ENCODE results near the gene REXO2. TPM values are rescaled to one million over a fixed set of nuclear protein-coding genes. Genes with fewer than 3 reads are reported as not detected.

Gene REXO2
- total RNA-seq (2014; rRNA removed; shearing (Covaris generic)) = 76.0 and 81.3 TPM in 2 replicates

DNA sequence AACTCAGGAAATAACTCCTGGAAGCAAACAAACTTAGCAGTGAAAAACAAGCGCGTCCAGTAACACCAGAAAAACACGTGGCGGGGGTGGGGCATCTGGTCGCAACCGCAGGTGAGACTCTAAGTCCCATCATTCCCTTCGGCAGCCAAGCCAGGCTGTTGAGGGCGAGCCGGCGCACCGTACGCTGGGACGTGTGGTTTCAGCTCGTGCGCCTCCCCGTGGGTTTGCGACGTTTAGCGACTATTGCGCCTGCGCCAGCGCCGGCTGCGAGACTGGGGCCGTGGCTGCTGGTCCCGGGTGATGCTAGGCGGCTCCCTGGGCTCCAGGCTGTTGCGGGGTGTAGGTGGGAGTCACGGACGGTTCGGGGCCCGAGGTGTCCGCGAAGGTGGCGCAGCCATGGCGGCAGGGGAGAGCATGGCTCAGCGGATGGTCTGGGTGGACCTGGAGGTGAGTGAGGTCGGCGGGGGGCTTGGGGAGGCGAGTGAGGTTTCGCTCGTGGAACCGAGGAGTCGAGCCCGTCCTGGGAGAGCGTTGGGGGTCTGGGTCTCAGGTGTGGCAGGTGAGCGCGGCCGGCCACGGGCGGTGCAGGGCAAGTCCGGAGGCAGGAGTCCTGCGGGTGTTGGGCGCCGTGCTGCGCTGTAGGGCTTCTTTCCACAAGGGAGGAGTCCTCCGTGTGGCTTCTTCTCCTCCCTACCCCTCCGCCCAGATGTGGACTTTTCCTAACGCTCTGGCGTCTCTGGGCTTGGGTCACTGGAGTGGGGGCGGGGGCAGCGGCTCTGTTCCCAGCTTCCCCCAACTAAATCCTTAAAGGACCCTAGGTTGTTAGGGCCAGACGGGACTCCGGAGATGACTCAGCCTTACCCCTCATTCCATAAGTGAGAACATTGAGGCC is at the start of gene REXO2:
Gene REXO2, plus strand, starts transcription at position 239 of the 892 bp plus-strand sequence. Its CDS starts 62 bp downstream, at position 301.
- H3K36me3 ChIP-seq = peaks cover 3% of the 10 kb centered on the region; the same call in 1 of the 2 replicates
- H3K27ac ChIP-seq = peak within 1 kb of the TSS; percentile 74
- peak; percentile 89 to 90 for DNase-seq
- H3K9me3 ChIP-seq (replicated peaks) = no peaks in the 10 kb centered on the region
- H3K27me3 ChIP-seq = no peaks in the 10 kb centered on the region
- peak within 1 kb of the TSS; percentile 97 for H3K4me3 ChIP-seq
- peaks cover 6% of the 10 kb centered on the region for H3K4me1 ChIP-seq

GRCh38 chr11:114392735-114393667 is 46.3 kb upstream of the REXO2 start:
- DNase-seq = no peak
- no peak overlapping the region for H3K4me3 ChIP-seq
- H3K27ac ChIP-seq = no peak overlapping the region
- H3K9me3 ChIP-seq (replicated peaks) = no peaks in the 10 kb centered on the region
- H3K27me3 ChIP-seq = no peaks in the 10 kb centered on the region
- H3K36me3 ChIP-seq = no peaks in the 10 kb centered on the region
- no peaks in the 10 kb centered on the region for H3K4me1 ChIP-seq

- Histone ChIP-seq H3K4me3 (no peak overlapping the region), H3K36me3 (no peaks in the 10 kb centered on the region), H3K27ac (no peak overlapping the region), H3K27me3 (no peaks in the 10 kb centered on the region), H3K9me3 (replicated peaks) (no peaks in the 10 kb centered on the region), H3K4me1 (no peaks in the 10 kb centered on the region)
- peak in 1 of 2 experiments; percentile 1 for DNase-seq
Measured at GRCh38 chr11:114395736-114396135, 43.5 kb upstream of the REXO2 start.

DNA sequence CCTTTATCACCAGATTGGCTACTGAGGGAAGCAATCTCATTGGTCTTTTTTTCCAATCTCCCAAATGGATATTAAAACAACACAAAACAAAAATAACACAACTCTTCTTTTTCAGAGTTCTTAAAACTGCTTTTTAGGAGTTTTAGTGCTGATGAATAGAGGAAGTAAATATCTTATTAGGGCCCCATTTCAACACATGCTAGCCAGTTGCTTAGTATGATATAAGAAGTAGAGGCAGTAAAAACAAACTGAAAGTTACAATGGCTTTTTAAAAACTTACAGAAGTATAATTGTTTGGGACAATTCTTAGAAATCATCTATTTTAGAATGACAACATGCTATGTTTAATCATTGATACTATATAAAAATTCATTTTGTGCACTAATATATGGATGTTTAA is 42.4 kb upstream of the REXO2 start:
- H3K27ac ChIP-seq = no peak overlapping the region
- no peak for DNase-seq
- H3K27me3 ChIP-seq = no peaks in the 10 kb centered on the region
- no peaks in the 10 kb centered on the region for H3K4me1 ChIP-seq
- no peaks in the 10 kb centered on the region; the same call in 1 of the 2 replicates for H3K36me3 ChIP-seq
- no peaks in the 10 kb centered on the region for H3K9me3 ChIP-seq (replicated peaks)
- H3K4me3 ChIP-seq = no peak overlapping the region

DNA sequence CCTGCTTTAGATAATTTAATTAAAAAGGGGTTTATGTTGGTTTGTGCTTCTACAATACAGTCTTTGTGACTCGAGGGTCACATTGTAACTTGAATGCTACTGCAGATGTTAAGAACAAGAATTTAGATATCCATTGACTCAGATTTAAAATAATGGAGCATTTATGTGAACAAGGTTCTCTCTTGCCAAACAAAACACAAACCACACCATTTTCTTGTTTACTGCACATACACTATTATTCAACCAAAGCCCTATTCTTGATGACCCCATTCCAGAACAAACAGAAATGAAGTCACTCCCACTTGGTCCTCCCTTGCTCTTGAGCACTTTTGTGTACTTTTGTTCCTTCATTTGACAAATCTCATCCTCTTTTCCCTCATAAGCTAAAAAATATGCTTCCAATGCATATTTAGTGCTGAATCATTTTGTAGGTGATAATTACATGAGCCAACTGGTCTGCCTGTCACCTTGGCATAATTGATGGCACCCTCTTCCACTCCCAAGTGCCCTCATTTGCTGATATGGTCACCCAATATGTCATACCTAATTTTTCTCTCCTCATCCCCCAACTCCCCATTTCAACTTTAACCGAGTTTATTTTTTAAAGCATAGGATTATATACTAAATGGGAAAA is 41.8 kb upstream of the REXO2 start:
- H3K4me3 ChIP-seq = no peak overlapping the region
- no peaks in the 10 kb centered on the region for H3K9me3 ChIP-seq (replicated peaks)
- H3K27me3 ChIP-seq = no peaks in the 10 kb centered on the region
- H3K36me3 ChIP-seq = peaks cover under 1% of the 10 kb centered on the region; the same call in 1 of the 2 replicates
- no peak for DNase-seq
- no peak overlapping the region for H3K27ac ChIP-seq
- no peaks in the 10 kb centered on the region for H3K4me1 ChIP-seq

DNA sequence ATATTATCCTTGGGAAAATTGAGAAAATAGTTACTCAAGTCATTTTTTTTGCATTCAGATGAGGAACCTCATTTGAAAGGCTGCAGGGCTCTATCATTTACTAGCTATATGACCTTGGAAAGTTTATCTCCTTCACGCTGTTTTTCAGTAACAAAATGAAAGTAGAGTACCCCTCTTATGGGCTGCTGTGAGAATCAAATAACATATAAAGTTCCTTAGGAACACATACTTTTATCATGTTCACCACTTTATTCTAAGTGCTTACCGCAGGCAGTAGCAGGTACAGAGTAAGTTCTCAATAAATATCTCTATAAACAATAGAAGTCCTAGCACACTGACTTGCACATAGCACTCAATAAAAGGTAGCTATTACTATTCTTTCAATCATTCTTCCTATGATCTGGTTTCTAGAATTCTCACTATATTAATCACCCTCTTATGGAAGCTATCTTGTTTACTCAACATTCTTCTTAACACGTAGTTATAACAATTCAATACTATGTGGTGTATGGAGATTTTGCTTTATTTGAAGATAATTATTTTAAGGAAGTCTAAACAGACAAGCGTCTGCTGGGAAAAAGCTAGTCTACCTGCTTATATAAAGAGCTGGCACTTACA is 40.9 kb upstream of the REXO2 start:
- H3K9me3 ChIP-seq (replicated peaks) = no peaks in the 10 kb centered on the region
- no peak for DNase-seq
- H3K4me3 ChIP-seq = no peak overlapping the region
- H3K27ac ChIP-seq = no peak overlapping the region
- H3K36me3 ChIP-seq = peaks cover 3% of the 10 kb centered on the region; the same call in 1 of the 2 replicates
- H3K4me1 ChIP-seq = no peaks in the 10 kb centered on the region
- no peaks in the 10 kb centered on the region for H3K27me3 ChIP-seq

GRCh38 chr11:114399490-114400215 is 39.6 kb upstream of the REXO2 start:
- Histone ChIP-seq H3K36me3 (peaks cover 3% of the 10 kb centered on the region; the same call in 1 of the 2 replicates), H3K9me3 (replicated peaks) (no peaks in the 10 kb centered on the region), H3K27me3 (no peaks in the 10 kb centered on the region), H3K4me3 (peak overlapping the region; percentile 66), H3K27ac (peak overlapping the region; percentile 92), H3K4me1 (no peaks in the 10 kb centered on the region)
- no peak for DNase-seq

GRCh38 chr11:114400216-114400914 is 38.9 kb upstream of the REXO2 start, which contains the start of the genes C11orf71 and RBM7:
TSS of gene C11orf71 (minus strand) at chr11:114400511. CDS start at chr11:114400331, 180 bp downstream.
TSS of gene RBM7 (plus strand) at chr11:114400666. CDS start at chr11:114400672, 6 bp downstream.
- DNase-seq = peak; percentile 94
- Histone ChIP-seq H3K4me1 (no peaks in the 10 kb centered on the region), H3K36me3 (peaks cover 7% of the 10 kb centered on the region), H3K4me3 (peak within 1 kb of the TSS; percentile 66), H3K27ac (peak within 1 kb of the TSS; percentile 92), H3K27me3 (no peaks in the 10 kb centered on the region), H3K9me3 (replicated peaks) (no peaks in the 10 kb centered on the region)

GRCh38 chr11:114400915-114401223 is 38.4 kb upstream of the REXO2 start:
- Histone ChIP-seq H3K9me3 (replicated peaks) (no peaks in the 10 kb centered on the region), H3K36me3 (peaks cover 12% of the 10 kb centered on the region), H3K27ac (peak overlapping the region; percentile 92), H3K27me3 (no peaks in the 10 kb centered on the region), H3K4me3 (peak overlapping the region; percentile 66), H3K4me1 (no peaks in the 10 kb centered on the region)
- DNase-seq = no peak

- Histone ChIP-seq H3K4me1 (no peaks in the 10 kb centered on the region), H3K4me3 (peak overlapping the region; percentile 66), H3K9me3 (replicated peaks) (no peaks in the 10 kb centered on the region), H3K27ac (peak overlapping the region; percentile 92), H3K27me3 (no peaks in the 10 kb centered on the region), H3K36me3 (peaks cover 16% of the 10 kb centered on the region)
- no peak for DNase-seq
Measured at GRCh38 chr11:114401311-114401710, 38.0 kb upstream of the REXO2 start.

- H3K4me3 ChIP-seq = no peak overlapping the region
Measured at GRCh38 chr11:114412946-114413345, 26.3 kb upstream of the REXO2 start.

GRCh38 chr11:114413958-114414357 is 25.3 kb upstream of the REXO2 start:
- no peak for DNase-seq
- Histone ChIP-seq H3K36me3 (peaks cover 10% of the 10 kb centered on the region), H3K9me3 (replicated peaks) (no peaks in the 10 kb centered on the region), H3K4me1 (no peaks in the 10 kb centered on the region), H3K27ac (no peak overlapping the region), H3K27me3 (no peaks in the 10 kb centered on the region), H3K4me3 (no peak overlapping the region)

More at GRCh38 chr11:114412946-114413345, 26.3 kb upstream of the REXO2 start:
- Histone ChIP-seq H3K4me1 (no peaks in the 10 kb centered on the region), H3K9me3 (replicated peaks) (no peaks in the 10 kb centered on the region), H3K36me3 (peaks cover 10% of the 10 kb centered on the region), H3K27me3 (no peaks in the 10 kb centered on the region), H3K27ac (no peak overlapping the region)
- no peak for DNase-seq

- H3K4me3 ChIP-seq = no peak overlapping the region
- DNase-seq = no peak
- no peaks in the 10 kb centered on the region for H3K36me3 ChIP-seq
- no peaks in the 10 kb centered on the region for H3K4me1 ChIP-seq
- no peaks in the 10 kb centered on the region for H3K27me3 ChIP-seq
- H3K9me3 ChIP-seq (replicated peaks) = no peaks in the 10 kb centered on the region
- H3K27ac ChIP-seq = no peak overlapping the region
Measured at GRCh38 chr11:114416441-114416961, 22.8 kb upstream of the REXO2 start.
